HG02763 (cell line): ENCODE data around the gene SOWAHC.
"Not testable (repeated sequence)": the region's sequence is repeated elsewhere in the genome, so short reads cannot be mapped to it uniquely, and the experiment has no call there.

ENCODE experiments used
- ATAC-seq: cut with Tn5 transposase; IDR thresholded peaks from one replicate; pipeline ENCODE4 v1.9.1; 2021; ENCODE audit warnings: mild to moderate bottlenecking, moderate library complexity; ENCODE audit not compliant: unreplicated experiment

Gene SOWAHC, protein sequence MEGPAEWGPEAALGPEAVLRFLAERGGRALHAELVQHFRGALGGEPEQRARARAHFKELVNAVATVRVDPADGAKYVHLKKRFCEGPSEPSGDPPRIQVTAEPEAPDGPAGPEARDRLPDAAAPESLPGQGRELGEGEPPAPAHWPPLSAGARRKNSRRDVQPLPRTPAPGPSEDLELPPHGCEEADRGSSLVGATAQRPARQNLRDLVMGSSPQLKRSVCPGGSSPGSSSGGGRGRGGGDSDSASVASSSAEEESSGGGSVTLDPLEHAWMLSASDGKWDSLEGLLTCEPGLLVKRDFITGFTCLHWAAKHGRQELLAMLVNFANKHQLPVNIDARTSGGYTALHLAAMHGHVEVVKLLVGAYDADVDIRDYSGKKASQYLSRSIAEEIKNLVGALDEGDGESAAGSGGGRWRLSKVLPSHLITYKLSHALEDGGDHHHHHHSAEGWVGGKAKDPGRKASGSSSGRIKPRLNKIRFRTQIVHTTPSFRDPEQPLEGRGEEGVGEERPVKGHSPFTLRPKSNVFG

DNA sequence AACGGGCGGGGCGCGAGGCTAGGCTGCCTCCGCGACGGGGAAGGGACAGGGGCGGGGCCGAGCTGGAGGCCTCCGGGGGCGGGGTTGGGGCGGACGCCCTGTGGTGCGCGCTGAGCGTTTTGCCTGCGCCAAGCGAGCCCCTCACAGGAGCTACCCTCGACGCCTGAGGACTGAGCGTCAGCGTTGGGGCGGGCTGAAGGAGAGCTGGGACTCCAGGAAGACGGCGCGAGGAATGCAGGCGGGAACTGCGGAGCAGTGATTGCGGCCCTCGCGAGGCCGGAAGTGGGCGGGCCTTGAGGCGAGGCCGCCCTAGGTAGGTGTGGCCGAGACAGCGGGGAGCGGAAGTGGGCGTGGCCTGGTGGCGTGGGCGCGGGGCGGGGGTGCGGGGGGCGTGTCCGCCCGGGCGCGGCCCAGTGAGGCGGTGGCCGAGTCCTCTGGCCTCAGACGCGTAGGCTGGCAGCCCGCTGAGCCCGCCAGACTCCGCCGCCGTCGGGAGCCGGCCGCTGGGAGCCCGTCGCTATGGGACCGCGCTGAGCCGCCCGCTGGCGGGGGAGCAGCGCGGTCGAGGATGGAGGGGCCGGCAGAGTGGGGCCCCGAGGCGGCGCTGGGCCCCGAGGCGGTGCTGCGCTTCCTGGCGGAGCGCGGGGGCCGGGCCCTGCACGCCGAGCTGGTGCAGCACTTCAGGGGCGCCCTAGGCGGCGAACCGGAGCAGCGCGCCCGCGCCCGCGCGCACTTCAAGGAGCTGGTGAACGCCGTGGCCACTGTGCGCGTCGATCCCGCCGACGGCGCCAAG is at the start of gene SOWAHC, which contains the start of gene SEPTIN10:
TSS of gene SOWAHC (plus strand) at position 443 of the 793 bp plus-strand sequence. CDS start at position 569, 126 bp downstream.
TSS of gene SEPTIN10 (minus strand) at position 45 of the 793 bp plus-strand sequence. CDS start 139 bp downstream, outside the sequence.
- peak; percentile 72 for ATAC-seq

DNA sequence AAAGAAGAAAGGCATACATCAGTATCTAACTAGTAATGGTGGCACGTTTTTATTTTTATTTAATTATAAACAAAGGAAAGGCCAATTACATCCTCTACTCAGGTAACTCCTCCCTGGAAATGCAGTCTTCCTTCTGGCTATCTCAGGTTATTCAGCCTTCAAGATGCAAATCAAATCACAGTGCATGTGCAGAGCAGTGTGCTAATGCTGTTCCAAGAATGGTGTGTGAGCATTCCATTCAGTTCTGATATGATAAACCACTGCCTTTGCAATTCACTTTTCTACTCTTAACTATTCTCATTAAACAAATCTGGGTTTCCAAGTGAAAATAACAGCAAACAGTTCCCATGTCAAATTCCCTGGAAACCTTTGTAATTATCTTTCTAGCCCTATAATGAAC is 38.8 kb upstream of the SOWAHC start:
- ATAC-seq: no peak

DNA sequence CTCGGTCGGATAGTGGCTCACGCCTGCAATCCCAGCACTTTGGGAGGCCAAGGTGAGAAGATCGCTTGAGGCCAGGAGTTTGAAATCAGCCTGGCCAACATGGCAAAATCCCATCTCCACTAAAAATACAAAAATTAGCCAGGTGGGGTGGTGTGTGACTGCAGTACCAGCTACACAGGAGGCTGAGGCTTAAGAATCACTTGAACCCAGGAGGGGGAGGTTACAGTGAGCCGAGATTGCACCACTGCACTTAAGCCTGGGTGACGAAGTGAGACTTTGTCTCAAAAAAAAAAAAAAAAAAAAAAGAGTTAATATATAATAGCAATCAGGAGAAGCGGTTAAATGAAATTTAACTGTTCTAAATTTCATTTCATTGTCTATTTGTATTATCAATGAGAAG is 36.5 kb upstream of the SOWAHC start:
- not testable (repeated sequence) for ATAC-seq

DNA sequence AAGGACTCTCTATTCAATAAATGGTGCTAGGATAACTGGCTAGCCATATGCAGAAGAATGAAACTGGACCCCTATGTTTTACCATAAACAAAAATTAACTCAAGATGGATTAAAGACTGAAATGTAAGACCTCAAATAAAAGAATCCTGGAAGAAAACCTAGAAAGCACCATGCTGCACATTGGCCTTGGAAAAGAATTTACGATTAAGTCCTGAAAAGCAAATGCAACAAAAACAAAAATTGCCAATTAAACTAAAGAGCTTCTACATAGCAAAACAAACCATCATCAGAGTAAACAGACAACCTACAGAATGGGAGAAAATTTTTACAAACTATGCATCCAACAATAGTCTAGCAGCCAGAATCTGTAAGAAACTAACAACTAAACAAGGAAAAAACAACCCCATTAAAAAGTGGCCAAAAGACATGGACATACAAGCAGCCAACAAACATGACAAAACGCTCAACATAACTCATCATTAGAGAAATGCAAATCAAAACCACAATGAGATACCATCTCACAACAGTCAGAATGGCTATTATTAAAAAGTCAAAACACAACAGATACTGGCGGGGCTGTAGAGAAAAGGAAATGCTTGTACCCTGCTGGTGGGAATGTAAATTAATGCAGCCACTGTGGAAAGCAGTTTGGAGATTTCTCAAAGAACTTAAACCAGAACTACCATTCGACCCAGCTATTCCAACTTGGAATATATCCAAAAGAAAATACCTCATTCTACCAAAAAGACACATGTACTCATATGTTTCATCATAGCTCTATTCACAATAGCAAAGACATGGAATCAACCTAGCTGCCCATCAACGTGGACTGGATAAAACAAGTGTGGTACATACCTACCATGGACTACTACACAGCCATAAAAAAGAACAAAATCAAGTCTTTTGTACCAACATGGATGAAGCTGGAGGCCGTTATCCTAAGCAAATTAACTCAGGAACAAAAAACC is 31.0 kb upstream of the SOWAHC start:
- ATAC-seq: no peak

DNA sequence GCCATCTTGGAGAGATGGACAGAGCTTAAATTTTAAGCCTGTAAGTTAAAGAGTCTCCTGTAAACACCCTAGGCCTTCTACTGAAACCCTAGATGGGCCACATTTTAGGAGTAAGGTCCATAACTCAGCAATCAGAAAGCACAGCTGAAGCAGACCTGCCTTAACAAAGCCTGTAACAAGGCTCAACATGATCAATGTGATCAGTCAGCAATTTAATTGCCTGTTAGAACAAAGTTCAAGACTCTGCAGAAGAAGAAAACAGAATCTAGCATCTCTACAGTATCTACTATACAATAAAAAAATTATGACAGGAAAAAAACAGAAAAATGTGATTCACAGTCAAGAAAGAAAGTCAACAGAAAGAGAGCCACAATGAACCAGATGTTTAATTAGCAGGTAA is 27.5 kb upstream of the SOWAHC start:
- ATAC-seq: no peak

DNA sequence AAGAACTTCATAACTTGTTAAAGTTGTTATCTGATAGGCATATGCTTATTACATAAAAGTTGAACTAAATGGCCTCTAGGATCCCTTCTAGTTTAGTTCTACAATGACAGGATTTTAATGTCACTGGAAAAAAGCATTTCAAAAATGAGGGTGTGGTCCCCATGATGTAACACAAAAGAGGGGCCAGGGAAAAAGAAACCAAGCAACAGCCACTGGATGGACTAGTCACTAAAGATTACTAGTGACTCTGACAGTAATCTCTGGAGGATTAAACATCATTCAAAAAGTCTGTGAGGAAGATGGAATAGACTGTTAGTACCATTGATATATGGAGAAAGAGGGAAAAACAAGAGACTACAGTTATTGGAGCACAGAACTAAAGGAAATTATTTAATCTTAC is 23.0 kb upstream of the SOWAHC start:
- no peak for ATAC-seq

DNA sequence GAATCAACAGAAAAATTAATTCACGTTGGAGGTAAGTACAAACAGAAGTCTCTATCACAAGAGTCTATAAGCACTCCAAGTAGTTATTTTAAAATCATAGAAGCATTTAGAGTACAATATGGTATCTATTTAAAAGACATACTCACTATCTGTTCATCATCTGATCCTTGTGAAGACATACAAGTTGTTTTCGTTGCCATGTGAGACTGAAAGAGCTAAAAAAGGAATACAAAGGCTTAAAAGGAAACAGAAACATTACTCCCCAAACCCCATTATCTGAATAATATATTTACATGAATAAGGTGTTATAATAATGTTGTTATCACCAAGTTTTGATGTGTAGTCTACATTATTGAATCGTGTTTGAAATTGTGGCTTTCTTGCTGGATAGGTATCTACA is 21.3 kb upstream of the SOWAHC start:
- no peak for ATAC-seq

DNA sequence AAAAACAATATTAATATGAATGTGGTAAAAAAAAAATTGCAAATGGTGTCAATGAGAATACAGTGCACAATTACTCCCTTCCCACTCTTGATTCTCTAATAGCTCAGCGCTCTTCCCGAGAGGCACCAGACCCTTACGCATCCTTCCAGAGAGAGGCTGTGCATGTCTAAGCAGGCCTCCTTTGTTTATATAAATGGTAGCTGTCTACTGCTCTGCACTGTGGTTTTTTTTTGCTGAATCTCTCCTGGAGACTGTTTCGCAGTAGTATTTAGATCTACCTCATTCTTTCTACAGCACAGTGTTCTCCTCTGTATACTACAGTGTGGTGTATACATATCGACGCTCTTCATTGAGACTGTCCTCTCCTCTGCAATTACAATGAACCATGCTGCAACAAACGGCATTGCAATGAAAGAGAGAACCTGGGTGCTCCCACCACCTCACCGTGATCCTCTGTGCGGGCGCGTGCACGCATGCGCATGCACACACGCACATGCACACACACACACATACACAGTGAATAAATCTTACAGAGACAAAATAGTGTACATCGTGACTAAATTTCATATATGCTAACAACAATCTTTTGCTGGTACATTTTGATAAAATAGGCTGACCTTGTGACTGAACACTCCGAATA is 19.8 kb upstream of the SOWAHC start:
- ATAC-seq: no peak

DNA sequence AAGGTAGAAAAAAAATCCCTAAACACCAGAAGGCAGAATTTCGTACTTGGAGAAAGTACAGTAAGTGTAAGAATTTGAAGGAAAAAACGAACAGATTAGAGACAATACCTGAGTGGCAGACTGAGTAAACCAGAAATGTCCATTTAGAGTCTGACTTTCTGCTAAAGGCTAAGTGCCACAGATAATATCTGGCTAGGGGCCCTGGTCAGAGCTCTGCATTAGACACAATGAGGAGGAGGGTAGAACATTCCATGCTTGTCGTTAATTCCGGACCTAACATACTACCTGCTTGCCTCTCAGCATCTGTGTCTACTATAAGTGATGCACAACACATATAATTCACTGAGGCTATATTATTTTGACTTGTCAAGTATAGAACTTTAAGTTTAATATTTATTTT is 18.5 kb upstream of the SOWAHC start:
- ATAC-seq: no peak

DNA sequence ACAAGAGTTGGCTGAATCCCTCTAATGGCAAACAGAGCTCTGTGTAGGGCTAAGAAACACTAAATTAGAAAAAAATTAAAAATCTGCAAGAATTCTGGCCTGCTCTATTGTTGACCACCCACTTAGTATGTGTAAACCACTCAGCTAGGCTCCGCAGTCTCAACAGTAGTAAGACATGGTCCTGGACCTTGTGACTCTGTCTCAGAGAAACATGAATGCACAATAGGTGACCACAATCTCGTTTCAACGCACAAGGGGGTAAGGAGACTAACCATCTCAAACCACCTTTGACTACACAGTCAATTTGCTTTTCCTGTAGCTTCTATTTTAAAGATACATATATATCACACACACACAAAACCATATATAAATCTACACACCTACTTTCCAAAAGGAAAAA is 16.9 kb upstream of the SOWAHC start:
- ATAC-seq: no peak

DNA sequence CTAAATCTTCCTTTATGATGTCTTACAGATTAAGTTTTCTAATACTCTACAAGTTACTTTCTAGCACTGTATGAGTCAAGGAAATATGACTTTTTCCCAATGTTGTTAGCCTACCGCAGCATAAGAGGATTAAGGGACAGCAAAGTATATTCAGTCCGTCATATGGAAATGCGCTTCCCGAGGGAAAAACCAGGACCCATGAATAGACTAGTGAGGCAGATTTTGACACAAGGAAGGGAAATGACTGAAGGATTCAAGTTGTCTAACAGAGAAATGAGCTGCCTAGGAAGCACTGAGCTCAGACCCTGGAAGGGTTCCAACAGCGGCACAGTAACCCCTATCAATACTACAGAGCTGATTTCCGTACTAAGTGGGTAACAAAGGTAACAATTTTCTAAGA is 12.4 kb upstream of the SOWAHC start:
- ATAC-seq: no peak

DNA sequence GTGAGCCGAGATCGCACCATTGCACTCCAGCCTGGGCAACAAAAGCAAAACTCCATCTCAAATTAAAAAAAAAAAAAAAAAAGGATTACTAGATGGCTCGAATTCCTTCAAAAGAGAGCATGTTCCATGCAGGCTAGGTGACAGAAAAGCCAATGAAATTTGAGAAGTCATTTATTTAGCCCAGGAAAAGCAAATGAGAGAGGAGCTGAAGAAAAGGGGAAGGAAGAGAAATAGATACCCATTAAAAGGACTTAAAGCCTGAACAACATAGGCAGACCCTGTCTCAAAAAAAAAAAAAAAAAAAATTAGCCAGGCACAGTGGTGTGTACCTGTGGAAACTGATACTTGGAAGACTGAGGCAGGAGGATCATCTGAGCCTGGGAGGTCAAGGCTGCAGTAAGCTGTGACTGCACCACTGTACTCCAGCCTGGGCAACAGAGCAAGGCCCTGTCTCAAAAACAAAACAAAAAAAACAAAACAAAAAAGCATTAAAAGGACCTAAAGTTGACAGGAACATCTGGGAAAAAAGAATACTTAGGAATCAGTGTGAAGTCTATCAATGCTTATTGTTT is 11.5 kb upstream of the SOWAHC start:
- no peak for ATAC-seq

DNA sequence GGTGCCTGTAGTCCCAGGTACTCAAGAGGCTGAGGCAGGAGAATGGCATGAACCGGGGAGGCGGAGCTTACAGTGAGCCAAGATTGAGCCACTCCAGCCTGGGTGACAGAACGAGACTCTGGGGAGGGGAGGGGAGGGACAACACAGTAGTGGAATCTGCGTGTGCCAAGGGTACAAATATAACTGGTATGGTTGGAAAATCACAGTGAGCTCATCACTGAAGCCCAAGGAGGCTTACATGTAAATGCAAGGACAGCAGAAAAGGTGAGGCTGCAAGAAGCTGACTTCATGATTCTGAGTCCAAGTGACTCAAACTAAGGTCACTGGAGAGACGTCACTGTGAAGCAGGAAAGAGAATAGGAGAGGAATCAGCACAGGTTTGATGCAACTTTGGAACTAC is 9.6 kb upstream of the SOWAHC start:
- no peak for ATAC-seq

DNA sequence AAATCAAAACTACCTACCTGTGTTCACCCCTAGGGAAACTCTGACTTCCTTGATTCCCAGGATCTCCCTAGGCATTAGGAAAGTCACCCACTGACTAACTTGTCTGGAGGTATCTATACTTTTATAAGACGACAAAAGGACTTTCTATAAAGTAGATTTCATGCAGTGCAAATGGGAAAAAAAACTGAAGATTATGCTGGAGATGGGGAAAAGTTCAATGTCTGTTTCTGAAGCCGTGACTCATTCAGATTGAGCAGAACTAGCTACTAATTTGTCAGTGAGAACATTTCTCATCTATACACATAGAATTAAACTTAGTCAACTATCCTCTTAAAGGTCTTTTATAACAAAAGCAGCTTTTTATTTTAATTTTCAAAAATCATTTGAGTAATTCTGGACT is 6.4 kb upstream of the SOWAHC start:
- ATAC-seq: no peak

DNA sequence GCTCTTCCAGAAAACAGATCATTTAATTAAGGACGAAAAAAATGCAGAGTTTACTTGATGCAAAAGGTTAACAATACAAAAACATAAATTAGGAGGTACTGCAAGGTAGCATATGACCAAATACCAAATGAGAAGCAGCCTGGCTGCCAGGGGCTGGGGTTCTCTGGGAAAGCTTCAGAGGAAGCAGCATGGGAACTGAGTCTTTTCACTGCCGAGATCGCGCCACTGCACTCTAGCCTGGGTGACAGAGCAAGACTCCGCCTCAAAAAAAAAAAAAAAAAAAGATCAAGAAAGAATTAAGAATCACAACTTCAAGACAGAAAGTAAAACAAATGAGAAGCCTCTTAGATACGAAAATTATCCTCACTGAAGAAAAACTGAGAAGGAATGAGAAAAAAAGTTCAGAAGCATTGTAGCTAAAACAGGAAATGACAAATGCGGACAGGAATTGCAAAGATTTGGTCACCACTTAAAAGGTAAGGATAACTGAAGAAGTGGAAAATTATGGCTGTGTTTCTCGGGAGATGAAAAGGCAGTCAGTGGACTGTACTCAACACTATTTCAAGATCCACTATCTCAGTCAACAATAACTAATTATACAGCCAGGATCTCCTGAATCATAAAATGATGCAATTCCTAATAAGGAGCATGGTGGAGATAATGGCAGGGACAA is 4.7 kb upstream of the SOWAHC start:
- no peak for ATAC-seq

DNA sequence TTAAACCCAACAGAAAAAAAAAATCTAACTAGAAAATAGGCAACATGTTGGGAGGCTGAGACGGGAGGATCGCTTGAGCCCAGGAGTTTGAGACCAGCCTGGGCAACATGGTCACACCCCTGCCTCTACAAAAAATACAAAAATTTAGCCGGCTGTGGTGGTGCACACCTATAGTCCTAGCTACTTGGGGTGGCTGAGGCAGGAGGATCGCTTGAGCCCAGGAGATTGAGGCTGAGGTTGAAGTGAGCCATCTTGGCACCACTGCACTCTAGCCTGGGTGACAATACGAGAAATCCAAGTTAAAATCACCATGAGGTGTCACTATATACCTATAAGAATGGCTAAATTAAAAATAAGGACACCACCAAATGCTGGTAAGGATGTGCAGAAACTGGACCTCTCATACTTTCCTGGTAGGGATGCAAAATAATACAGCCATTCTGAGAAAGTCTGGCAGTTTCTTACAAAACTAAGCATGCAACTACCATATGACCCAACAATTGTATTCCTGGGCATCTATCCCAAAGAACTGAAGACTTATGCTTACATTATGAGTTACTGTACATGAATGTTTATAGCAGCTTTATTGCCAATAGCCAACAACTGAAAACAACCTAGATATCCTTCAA is 2.6 kb upstream of the SOWAHC start:
- no peak for ATAC-seq

DNA sequence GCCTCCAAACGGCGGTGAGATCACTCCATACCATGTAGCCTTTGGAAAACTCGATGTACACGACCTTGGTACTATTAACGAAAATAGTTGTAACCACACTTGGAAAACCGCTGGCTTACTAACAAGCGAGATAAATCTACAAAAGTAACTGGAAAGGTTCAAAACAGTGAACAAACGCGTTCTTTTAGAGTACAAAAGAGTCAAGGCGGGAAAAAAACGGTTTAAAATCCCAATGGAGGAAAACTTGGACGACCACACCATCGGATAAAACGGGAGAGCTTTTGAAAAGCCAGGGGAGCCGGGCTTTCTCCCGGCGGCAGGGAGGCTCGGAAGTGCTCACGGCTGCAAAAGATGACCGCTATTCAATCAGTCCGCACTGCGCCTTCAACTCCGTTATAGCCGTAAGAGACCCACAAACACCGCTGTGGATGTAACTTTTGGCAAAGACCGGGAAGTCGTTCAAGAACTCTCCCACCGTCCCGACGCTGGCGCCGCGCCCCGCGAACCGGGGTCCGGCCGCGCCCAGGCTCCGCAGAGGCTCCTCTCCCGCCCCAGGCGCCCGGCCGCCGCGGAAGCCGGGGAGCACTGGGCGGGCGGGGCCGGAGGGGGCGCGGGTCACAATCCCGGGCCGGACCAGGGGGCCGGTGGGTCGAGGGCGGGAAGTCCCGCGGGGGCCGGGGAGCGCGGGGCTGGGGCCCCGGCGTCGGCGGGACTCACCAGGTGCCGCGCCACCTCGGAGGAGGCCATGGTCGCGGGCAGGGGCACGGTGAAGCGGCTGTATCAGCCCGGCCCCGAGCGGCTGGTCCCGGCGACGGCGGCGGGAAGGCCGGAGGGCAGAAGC is 863 bp upstream of the SOWAHC start:
- peak; percentile 32 for ATAC-seq
